ENCODE results near the gene AQP7. TPM values are rescaled to one million over a fixed set of nuclear protein-coding genes. Genes with fewer than 3 reads are reported as not detected.
"Not testable (repeated sequence)": the region's sequence is repeated elsewhere in the genome, so short reads cannot be mapped to it uniquely, and the experiment has no call there.

The AQP7 gene
- not detected in 2 replicates for polyA plus RNA-seq
- not detected in 2 replicates for polyA minus RNA-seq

- not testable (repeated sequence) for H3K36me3 ChIP-seq (ENCODE audit: insufficient read depth, low read length); H4K20me1 ChIP-seq (ENCODE audit: insufficient read depth); H3K9ac ChIP-seq (ENCODE audit: low read length); H3K4me2 ChIP-seq (ENCODE audit: low read length); H2AFZ ChIP-seq (ENCODE audit: low read depth, low read length); H3K9me3 ChIP-seq (ENCODE audit: low read length); H3K4me3 ChIP-seq (ENCODE audit: low read length); H3F3A ChIP-seq (ENCODE audit: insufficient read depth, low read length, poor library complexity, severe bottlenecking); H3K79me2 ChIP-seq (replicated peaks; ENCODE audit: insufficient read depth, low read length); H3K9me2 ChIP-seq (ENCODE audit: insufficient read depth, low read length); H3K27ac ChIP-seq (ENCODE audit: low read length); H3K27me3 ChIP-seq (ENCODE audit: insufficient read depth, low read depth, low read length)
These were observed at the start of gene AQP7 for GRCh38 chr9:33402371-33402770. Gene AQP7 (minus strand): TSS chr9:33402568. CDS start chr9:33401262, 1,306 bp downstream.

GRCh38 chr9:33450621-33451146 lies 48.3 kb upstream of the AQP7 start:
- H4K20me1 ChIP-seq (ENCODE audit: insufficient read depth) = no peaks in the 10 kb centered on the region
- H3K27me3 ChIP-seq (ENCODE audit: insufficient read depth, low read depth, low read length) = peaks cover 9% of the 10 kb centered on the region
- no peak overlapping the region for H3K4me2 ChIP-seq (ENCODE audit: low read length)
- no peaks in the 10 kb centered on the region for H3K36me3 ChIP-seq (ENCODE audit: insufficient read depth, low read length)
- TF ChIP-seq SMC3 (conservative IDR thresholded peaks at IDR 0.05; ENCODE audit: poor library complexity) (no peak), POLR2AphosphoS5 (IDR thresholded peaks at IDR 0.05) (no peak), MXI1 (conservative IDR thresholded peaks at IDR 0.05; ENCODE audit: poor library complexity, severe bottlenecking) (no peak), EZH2 (IDR thresholded peaks at IDR 0.05; ENCODE audit: borderline replicate concordance, insufficient read depth, low read length, poor library complexity, severe bottlenecking) (no peak), CTCF (IDR thresholded peaks at IDR 0.05; ENCODE audit: poor library complexity, severe bottlenecking) (no peak), EP300 (conservative IDR thresholded peaks at IDR 0.05; ENCODE audit: poor library complexity, severe bottlenecking) (no peak), REST (IDR thresholded peaks at IDR 0.05; ENCODE audit: borderline replicate concordance) (no peak), TAF1 (IDR thresholded peaks at IDR 0.05; ENCODE audit: low read depth) (no peak), RAD21 (conservative IDR thresholded peaks at IDR 0.05) (no peak)
- no peaks in the 10 kb centered on the region for H3K9me2 ChIP-seq (ENCODE audit: insufficient read depth, low read length)
- no peaks in the 10 kb centered on the region for H3K9me3 ChIP-seq (ENCODE audit: low read length)
- H3K4me3 ChIP-seq (ENCODE audit: low read length) = no peak overlapping the region
- no peak overlapping the region for H2AFZ ChIP-seq (ENCODE audit: low read depth, low read length)
- H3F3A ChIP-seq (ENCODE audit: insufficient read depth, low read length, poor library complexity, severe bottlenecking) = no peaks in the 10 kb centered on the region
- H3K27ac ChIP-seq (ENCODE audit: low read length) = no peak overlapping the region
- no peak overlapping the region for H3K9ac ChIP-seq (ENCODE audit: low read length)
- H3K79me2 ChIP-seq (replicated peaks; ENCODE audit: insufficient read depth, low read length) = no peaks in the 10 kb centered on the region

GRCh38 chr9:33449715-33450114 lies 47.3 kb upstream of the AQP7 start:
- Histone ChIP-seq H3K36me3 (ENCODE audit: insufficient read depth, low read length) (no peaks in the 10 kb centered on the region), H3K27ac (ENCODE audit: low read length) (no peak overlapping the region), H3K79me2 (replicated peaks; ENCODE audit: insufficient read depth, low read length) (no peaks in the 10 kb centered on the region), H4K20me1 (ENCODE audit: insufficient read depth) (no peaks in the 10 kb centered on the region), H2AFZ (ENCODE audit: low read depth, low read length) (no peak overlapping the region), H3F3A (ENCODE audit: insufficient read depth, low read length, poor library complexity, severe bottlenecking) (no peaks in the 10 kb centered on the region), H3K27me3 (ENCODE audit: insufficient read depth, low read depth, low read length) (peaks cover 9% of the 10 kb centered on the region), H3K4me3 (ENCODE audit: low read length) (no peak overlapping the region), H3K4me2 (ENCODE audit: low read length) (no peak overlapping the region), H3K9ac (ENCODE audit: low read length) (no peak overlapping the region), H3K9me3 (ENCODE audit: low read length) (no peaks in the 10 kb centered on the region), H3K9me2 (ENCODE audit: insufficient read depth, low read length) (no peaks in the 10 kb centered on the region)
- TF ChIP-seq TAF1 (IDR thresholded peaks at IDR 0.05; ENCODE audit: low read depth) (no peak), MXI1 (conservative IDR thresholded peaks at IDR 0.05; ENCODE audit: poor library complexity, severe bottlenecking) (no peak), REST (IDR thresholded peaks at IDR 0.05; ENCODE audit: borderline replicate concordance) (no peak), POLR2AphosphoS5 (IDR thresholded peaks at IDR 0.05) (no peak), EZH2 (IDR thresholded peaks at IDR 0.05; ENCODE audit: borderline replicate concordance, insufficient read depth, low read length, poor library complexity, severe bottlenecking) (no peak), SMC3 (conservative IDR thresholded peaks at IDR 0.05; ENCODE audit: poor library complexity) (no peak), RAD21 (conservative IDR thresholded peaks at IDR 0.05) (no peak), CTCF (IDR thresholded peaks at IDR 0.05; ENCODE audit: poor library complexity, severe bottlenecking) (no peak), EP300 (conservative IDR thresholded peaks at IDR 0.05; ENCODE audit: poor library complexity, severe bottlenecking) (no peak)

Data from neural cell (in vitro differentiated cells).